Measurements from ENCODE around the gene TGFB2. TPM values are rescaled to one million over a fixed set of nuclear protein-coding genes. Genes with fewer than 3 reads are reported as not detected.

The TGFB2 gene
- total and polyA plus RNA-seq, 10 donors = 0.24 to 5.5 (median 2.1) TPM

- Histone ChIP-seq H3K9me3 (no peaks in the 10 kb centered on the region), H3K4me3 (no peak overlapping the region), H3K36me3 (no peaks in the 10 kb centered on the region), H3K27me3 (replicated peaks in 1 of 7) (no peaks in the 10 kb centered on the region), H3K27ac (no peak overlapping the region), H3K4me1 (peaks cover 0 to 9% (median 0%) of the 10 kb centered on the region in 6 donors)
- DNase-seq = no peak
- TF ChIP-seq POLR2AphosphoS5 (IDR thresholded peaks at IDR 0.05) (no peak), POLR2A (IDR thresholded peaks at IDR 0.05) (no peak), CTCF (IDR thresholded peaks at IDR 0.05 in 8 of 11, conservative IDR thresholded peaks at IDR 0.05 in 3 of 11) (no peak)
- 73 to 87% (median 86%) methylated on average over 8 of the region's 8 CpGs for whole genome bisulfite sequencing, 5 donors
- intact Hi-C loops (cut with DNase I; ENCODE audit: low total_unique reads) = no loop called here
Measured at GRCh38 chr1:218364028-218364710, 19.0 kb downstream of the TGFB2 start.

GRCh38 chr1:218365226-218365999 is 20.3 kb downstream of the TGFB2 start:
- H3K27ac ChIP-seq = no peak overlapping the region
- H3K9me3 ChIP-seq = no peaks in the 10 kb centered on the region
- H3K4me3 ChIP-seq = no peak overlapping the region
- TF ChIP-seq POLR2A (IDR thresholded peaks at IDR 0.05) (no peak), POLR2AphosphoS5 (IDR thresholded peaks at IDR 0.05) (no peak), CTCF (IDR thresholded peaks at IDR 0.05 in 8 of 11, conservative IDR thresholded peaks at IDR 0.05 in 3 of 11) (no peak)
- no peak for DNase-seq
- H3K27me3 ChIP-seq (replicated peaks in 1 of 7) = no peaks in the 10 kb centered on the region
- 83 to 93% (median 90%) methylated on average over 15 of the region's 15 CpGs for WGBS, 5 donors
- H3K36me3 ChIP-seq = no peaks in the 10 kb centered on the region
- intact Hi-C loops (cut with DNase I; ENCODE audit: low total_unique reads) = no loop called here
- peaks cover 0 to 9% (median 0%) of the 10 kb centered on the region in 6 donors for H3K4me1 ChIP-seq

GRCh38 chr1:218366322-218367052 is 21.4 kb downstream of the TGFB2 start:
- 74 to 87% (median 80%) methylated on average over 5 of the region's 5 CpGs for WGBS, 5 donors
- H3K4me3 ChIP-seq = no peak overlapping the region
- H3K36me3 ChIP-seq = no peaks in the 10 kb centered on the region
- TF ChIP-seq POLR2A (IDR thresholded peaks at IDR 0.05) (no peak), CTCF (IDR thresholded peaks at IDR 0.05 in 8 of 11, conservative IDR thresholded peaks at IDR 0.05 in 3 of 11) (no peak), POLR2AphosphoS5 (IDR thresholded peaks at IDR 0.05) (no peak)
- no peak overlapping the region for H3K27ac ChIP-seq
- DNase-seq = no peak
- peaks cover 0 to 3% (median 0%) of the 10 kb centered on the region in 6 donors for H3K4me1 ChIP-seq
- H3K9me3 ChIP-seq = no peaks in the 10 kb centered on the region
- intact Hi-C loops (cut with DNase I; ENCODE audit: low total_unique reads) = no loop called here
- no peaks in the 10 kb centered on the region for H3K27me3 ChIP-seq (replicated peaks in 1 of 7)
